ENCODE data around the gene USP53.
A peak's percentile ranks its signal among the peaks of the same experiment; 100 is the strongest.
"Not testable (repeated sequence)": the region's sequence is repeated elsewhere in the genome, so short reads cannot be mapped to it uniquely, and the experiment has no call there.

Gene USP53

GRCh38 chr4:119212234-119212963 lies at the start of gene USP53:
Gene USP53, plus strand, starts transcription at chr4:119212713. Its CDS starts 27,047 bp downstream, at chr4:119239760.
- H3K4me1 Mint-ChIP-seq (ENCODE audit: low read depth) = peaks cover 58% of the 10 kb centered on the region
- H3K36me3 Mint-ChIP-seq = peaks cover under 1% of the 10 kb centered on the region
- H3K27me3 Mint-ChIP-seq = no peaks in the 10 kb centered on the region
- H3K4me3 Mint-ChIP-seq = peak within 1 kb of the TSS; percentile 98
- H3K9me3 Mint-ChIP-seq (ENCODE audit: low read depth) = no peaks in the 10 kb centered on the region
- H3K27ac Mint-ChIP-seq = peak within 1 kb of the TSS; percentile 94

- H3K27me3 Mint-ChIP-seq = no peaks in the 10 kb centered on the region
- H3K4me1 Mint-ChIP-seq (ENCODE audit: low read depth) = no peaks in the 10 kb centered on the region
- H3K27ac Mint-ChIP-seq = no peak overlapping the region
- no peaks in the 10 kb centered on the region for H3K9me3 Mint-ChIP-seq (ENCODE audit: low read depth)
- H3K36me3 Mint-ChIP-seq = peaks cover 5% of the 10 kb centered on the region
- H3K4me3 Mint-ChIP-seq = no peak overlapping the region
Measured at GRCh38 chr4:119165767-119166166, 46.7 kb upstream of the USP53 start.

DNA sequence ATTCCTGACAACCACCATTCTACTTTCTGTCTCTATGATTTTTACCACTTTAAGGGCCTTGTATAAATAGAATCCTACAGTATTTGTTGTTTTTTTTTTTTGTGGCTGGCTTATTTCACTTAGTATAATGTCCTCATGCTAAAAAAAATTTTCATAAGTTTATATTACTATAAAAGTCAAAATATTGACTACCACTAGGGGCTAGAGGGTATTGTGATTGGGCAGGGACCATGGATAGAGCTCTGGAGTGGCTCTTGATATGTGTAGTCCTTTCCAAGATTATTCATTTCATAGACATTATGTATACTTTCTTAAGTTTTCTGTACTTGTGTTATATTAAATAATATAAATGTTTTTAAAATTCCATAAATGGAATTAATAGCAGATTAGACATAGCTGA lies 42.3 kb upstream of the USP53 start:
- no peaks in the 10 kb centered on the region for H3K27me3 Mint-ChIP-seq
- H3K4me1 Mint-ChIP-seq (ENCODE audit: low read depth) = no peaks in the 10 kb centered on the region
- H3K9me3 Mint-ChIP-seq (ENCODE audit: low read depth) = no peaks in the 10 kb centered on the region
- H3K27ac Mint-ChIP-seq = no peak overlapping the region
- H3K36me3 Mint-ChIP-seq = peaks cover 5% of the 10 kb centered on the region
- no peak overlapping the region for H3K4me3 Mint-ChIP-seq

GRCh38 chr4:119172223-119172622 lies 40.3 kb upstream of the USP53 start:
- no peaks in the 10 kb centered on the region for H3K36me3 Mint-ChIP-seq
- H3K27me3 Mint-ChIP-seq = no peaks in the 10 kb centered on the region
- H3K4me3 Mint-ChIP-seq = no peak overlapping the region
- H3K9me3 Mint-ChIP-seq (ENCODE audit: low read depth) = no peaks in the 10 kb centered on the region
- H3K27ac Mint-ChIP-seq = no peak overlapping the region
- H3K4me1 Mint-ChIP-seq (ENCODE audit: low read depth) = no peaks in the 10 kb centered on the region

DNA sequence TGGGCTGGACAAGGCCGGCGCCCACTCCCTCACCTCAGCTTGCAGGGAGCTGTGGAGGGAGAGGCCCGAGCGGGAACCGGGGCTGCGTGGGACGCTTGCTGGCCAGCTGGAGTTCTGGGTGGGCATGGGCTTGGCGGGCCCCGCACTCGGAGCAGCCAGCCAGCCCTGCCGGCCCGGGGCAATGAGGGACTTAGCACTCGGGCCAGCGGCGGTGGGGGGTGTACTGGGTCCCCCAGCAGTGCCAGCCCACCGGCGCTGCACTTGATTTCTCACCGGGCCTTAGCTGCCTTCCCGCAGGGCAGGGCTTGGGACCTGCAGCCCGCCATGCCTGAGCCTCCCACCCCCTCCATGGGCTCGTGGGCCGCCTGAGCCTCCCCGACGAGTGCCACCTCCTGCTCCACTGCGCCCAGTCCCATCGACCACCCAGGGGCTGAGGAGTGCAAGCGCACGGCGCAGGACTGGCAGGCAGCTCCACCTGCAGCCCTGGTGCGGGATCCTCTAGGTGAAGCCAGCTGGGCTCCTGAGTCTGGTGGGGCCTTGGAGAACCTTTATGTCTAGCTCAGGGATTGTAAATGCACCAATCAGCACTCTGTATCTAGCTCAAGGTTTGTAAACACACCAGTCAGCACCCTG lies 38.7 kb upstream of the USP53 start:
- not testable (repeated sequence) for H3K27me3 Mint-ChIP-seq; H3K9me3 Mint-ChIP-seq (ENCODE audit: low read depth); H3K27ac Mint-ChIP-seq; H3K4me1 Mint-ChIP-seq (ENCODE audit: low read depth); H3K4me3 Mint-ChIP-seq; H3K36me3 Mint-ChIP-seq

DNA sequence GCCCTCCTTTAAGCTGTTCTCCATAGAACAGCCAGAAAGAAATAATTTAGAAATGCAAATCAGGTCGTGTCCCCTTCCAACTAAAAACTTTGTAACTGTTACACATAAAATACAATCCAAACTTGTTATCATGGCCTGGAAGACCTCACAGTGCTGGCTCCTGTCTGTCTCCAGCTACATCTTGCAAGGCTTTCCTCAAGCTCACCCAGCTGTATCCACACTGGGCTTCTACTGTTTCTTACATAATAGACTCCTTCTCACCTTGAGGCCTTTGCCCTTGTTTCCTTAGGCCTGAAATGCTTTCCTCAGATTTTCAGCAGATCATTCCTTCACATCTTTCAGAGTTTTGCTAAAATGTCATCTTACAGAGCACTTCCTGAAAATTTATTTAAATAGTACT lies 33.5 kb upstream of the USP53 start:
- Mint-ChIP-seq H3K27me3 (peaks cover 5% of the 10 kb centered on the region), H3K4me1 (ENCODE audit: low read depth) (no peaks in the 10 kb centered on the region), H3K4me3 (no peak overlapping the region), H3K36me3 (no peaks in the 10 kb centered on the region), H3K27ac (no peak overlapping the region), H3K9me3 (ENCODE audit: low read depth) (no peaks in the 10 kb centered on the region)

GRCh38 chr4:119184128-119184527 lies 28.4 kb upstream of the USP53 start:
- Mint-ChIP-seq H3K27me3 (peaks cover 4% of the 10 kb centered on the region), H3K4me1 (ENCODE audit: low read depth) (no peaks in the 10 kb centered on the region), H3K36me3 (no peaks in the 10 kb centered on the region), H3K9me3 (ENCODE audit: low read depth) (no peaks in the 10 kb centered on the region), H3K27ac (no peak overlapping the region), H3K4me3 (no peak overlapping the region)

GRCh38 chr4:119189638-119190037 lies 22.9 kb upstream of the USP53 start:
- H3K27ac Mint-ChIP-seq = no peak overlapping the region
- no peaks in the 10 kb centered on the region for H3K4me1 Mint-ChIP-seq (ENCODE audit: low read depth)
- H3K36me3 Mint-ChIP-seq = peaks cover 9% of the 10 kb centered on the region
- H3K9me3 Mint-ChIP-seq (ENCODE audit: low read depth) = no peaks in the 10 kb centered on the region
- no peak overlapping the region for H3K4me3 Mint-ChIP-seq
- no peaks in the 10 kb centered on the region for H3K27me3 Mint-ChIP-seq

DNA sequence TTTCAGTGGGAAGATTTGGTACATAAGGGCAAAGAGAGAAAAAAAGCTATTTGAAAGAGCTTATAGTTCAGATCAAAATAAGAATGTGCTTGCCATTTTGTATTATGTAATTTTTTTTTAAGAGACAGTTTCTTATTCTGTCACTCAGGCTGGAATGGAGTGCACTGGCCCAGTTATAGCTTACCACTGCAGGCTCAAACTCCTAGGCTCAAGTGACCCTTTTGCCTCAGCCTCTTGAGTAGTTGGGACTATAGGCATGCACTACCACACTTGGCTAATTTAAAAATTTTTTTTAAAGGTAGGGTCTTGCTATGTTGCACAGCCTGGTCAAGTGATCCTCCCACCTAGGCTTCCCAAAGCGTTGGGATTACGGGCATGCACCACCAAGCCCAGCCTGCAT lies 22.2 kb upstream of the USP53 start:
- H3K4me1 Mint-ChIP-seq (ENCODE audit: low read depth) = no peaks in the 10 kb centered on the region
- H3K27me3 Mint-ChIP-seq = no peaks in the 10 kb centered on the region
- H3K27ac Mint-ChIP-seq = no peak overlapping the region
- peaks cover 12% of the 10 kb centered on the region for H3K36me3 Mint-ChIP-seq
- H3K4me3 Mint-ChIP-seq = no peak overlapping the region
- H3K9me3 Mint-ChIP-seq (ENCODE audit: low read depth) = no peaks in the 10 kb centered on the region

DNA sequence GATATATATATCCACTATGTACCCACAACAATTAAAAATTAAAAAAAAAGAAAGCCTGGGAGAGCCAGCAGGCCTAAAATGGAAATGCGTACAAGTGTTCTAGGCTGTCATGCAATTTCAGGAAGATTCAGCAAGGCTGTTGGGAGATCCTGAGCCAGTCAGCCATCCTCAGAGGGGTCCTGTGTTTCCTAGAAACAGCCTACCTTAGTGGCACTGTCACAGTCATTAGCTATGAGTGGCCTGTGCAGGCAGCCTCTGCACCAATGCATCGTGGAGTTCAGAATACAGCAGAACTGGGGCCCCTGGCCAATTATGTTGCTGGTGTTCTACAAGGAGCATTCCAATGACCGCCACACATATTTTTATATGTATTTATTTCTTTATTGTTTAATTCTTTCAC lies 21.0 kb upstream of the USP53 start:
- no peak overlapping the region for H3K27ac Mint-ChIP-seq
- H3K4me1 Mint-ChIP-seq (ENCODE audit: low read depth) = no peaks in the 10 kb centered on the region
- no peaks in the 10 kb centered on the region for H3K9me3 Mint-ChIP-seq (ENCODE audit: low read depth)
- no peaks in the 10 kb centered on the region for H3K27me3 Mint-ChIP-seq
- H3K36me3 Mint-ChIP-seq = peaks cover 20% of the 10 kb centered on the region
- H3K4me3 Mint-ChIP-seq = no peak overlapping the region

DNA sequence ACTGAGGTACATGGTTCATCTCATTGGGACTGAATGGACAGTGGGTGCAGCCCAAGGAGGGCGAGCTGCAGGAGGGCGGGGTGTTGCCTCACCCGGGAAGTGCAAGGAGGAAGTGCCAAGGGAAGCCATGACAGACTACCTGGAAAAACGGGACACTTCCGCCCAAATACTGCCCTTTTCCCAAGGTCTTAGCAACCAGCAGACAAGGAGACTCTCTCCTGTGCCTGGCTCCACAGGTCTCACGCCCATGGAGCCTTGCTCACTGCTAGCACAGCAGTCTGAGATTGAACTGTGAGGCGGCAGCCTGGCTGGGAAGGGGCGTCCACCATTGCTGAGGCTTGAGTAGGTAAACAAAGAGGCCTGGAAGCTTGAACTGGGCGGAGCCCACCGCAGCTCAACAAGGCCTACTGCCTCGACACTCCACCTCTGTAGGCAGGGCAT lies 14.7 kb upstream of the USP53 start:
- Mint-ChIP-seq H3K4me1 (ENCODE audit: low read depth) (peaks cover 2% of the 10 kb centered on the region), H3K4me3 (no peak overlapping the region), H3K36me3 (peaks cover 25% of the 10 kb centered on the region), H3K27ac (no peak overlapping the region), H3K9me3 (ENCODE audit: low read depth) (no peaks in the 10 kb centered on the region), H3K27me3 (no peaks in the 10 kb centered on the region)

GRCh38 chr4:119204916-119205315 lies 7.6 kb upstream of the USP53 start:
- H3K9me3 Mint-ChIP-seq (ENCODE audit: low read depth) = no peaks in the 10 kb centered on the region
- H3K27me3 Mint-ChIP-seq = no peaks in the 10 kb centered on the region
- H3K4me1 Mint-ChIP-seq (ENCODE audit: low read depth) = peaks cover 24% of the 10 kb centered on the region
- H3K27ac Mint-ChIP-seq = no peak overlapping the region
- H3K36me3 Mint-ChIP-seq = peaks cover 2% of the 10 kb centered on the region
- H3K4me3 Mint-ChIP-seq = no peak overlapping the region

DNA sequence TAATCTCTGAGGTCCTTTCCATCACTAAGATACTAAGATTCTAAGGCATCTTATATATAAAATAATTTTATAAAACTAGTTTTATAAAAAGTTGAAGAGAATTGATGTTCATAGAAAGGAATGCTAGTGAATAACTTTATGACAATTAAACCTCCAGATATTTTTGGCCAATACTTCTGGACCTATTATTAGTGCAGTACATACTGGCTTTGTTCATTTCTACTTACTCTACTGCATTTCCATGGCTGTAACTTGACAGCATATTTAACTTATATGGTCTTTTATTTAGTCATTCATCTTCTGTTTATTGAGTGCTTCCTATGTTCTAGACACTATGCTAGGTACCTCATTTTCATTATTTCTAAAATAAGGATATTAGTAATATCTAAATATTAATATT lies 6.8 kb upstream of the USP53 start:
- Mint-ChIP-seq H3K27ac (no peak overlapping the region), H3K9me3 (ENCODE audit: low read depth) (no peaks in the 10 kb centered on the region), H3K4me3 (no peak overlapping the region), H3K36me3 (no peaks in the 10 kb centered on the region), H3K4me1 (ENCODE audit: low read depth) (peaks cover 29% of the 10 kb centered on the region), H3K27me3 (no peaks in the 10 kb centered on the region)

- H3K27ac Mint-ChIP-seq = no peak overlapping the region
Measured at GRCh38 chr4:119206178-119206577, 6.3 kb upstream of the USP53 start.

GRCh38 chr4:119207051-119207450 lies 5.5 kb upstream of the USP53 start:
- no peaks in the 10 kb centered on the region for H3K9me3 Mint-ChIP-seq (ENCODE audit: low read depth)
- H3K4me3 Mint-ChIP-seq = no peak overlapping the region
- no peaks in the 10 kb centered on the region for H3K27me3 Mint-ChIP-seq
- H3K36me3 Mint-ChIP-seq = no peaks in the 10 kb centered on the region
- peaks cover 43% of the 10 kb centered on the region for H3K4me1 Mint-ChIP-seq (ENCODE audit: low read depth)
- H3K27ac Mint-ChIP-seq = no peak overlapping the region

More at GRCh38 chr4:119206178-119206577, 6.3 kb upstream of the USP53 start:
- Mint-ChIP-seq H3K27me3 (no peaks in the 10 kb centered on the region), H3K9me3 (ENCODE audit: low read depth) (no peaks in the 10 kb centered on the region), H3K4me1 (ENCODE audit: low read depth) (peaks cover 34% of the 10 kb centered on the region), H3K4me3 (no peak overlapping the region), H3K36me3 (no peaks in the 10 kb centered on the region)

- no peaks in the 10 kb centered on the region for H3K27me3 Mint-ChIP-seq
- H3K4me3 Mint-ChIP-seq = peak overlapping the region; percentile 68
- peaks cover 51% of the 10 kb centered on the region for H3K4me1 Mint-ChIP-seq (ENCODE audit: low read depth)
- peak overlapping the region; percentile 92 for H3K27ac Mint-ChIP-seq
- H3K9me3 Mint-ChIP-seq (ENCODE audit: low read depth) = no peaks in the 10 kb centered on the region
- no peaks in the 10 kb centered on the region for H3K36me3 Mint-ChIP-seq
Measured at GRCh38 chr4:119209077-119209476, 3.4 kb upstream of the USP53 start.

Data from activated naive CD8-positive, alpha-beta T cell (primary cell).